Epithelial cell of esophagus (primary cell): Measurements from ENCODE around the gene GULP1.

Experiments
- DNase-seq: peaks from one replicate; pipeline ENCODE4 v3.0.0; 2010; ENCODE audit warnings: low read depth
- H3K4me3 ChIP-seq: 2 replicates; pipeline ENCODE4 v1.5.1; 2011; ENCODE audit warnings: mild to moderate bottlenecking, low read length, control low read depth
- CTCF ChIP-seq: IDR thresholded peaks from 2 replicates; pipeline ENCODE4 v1.5.1; 2011; ENCODE audit warnings: low read depth, mild to moderate bottlenecking, low read length, control low read depth, inconsistent platforms; ENCODE audit not compliant: insufficient read depth; ENCODE audit errors: missing control alignments

Gene GULP1

DNA sequence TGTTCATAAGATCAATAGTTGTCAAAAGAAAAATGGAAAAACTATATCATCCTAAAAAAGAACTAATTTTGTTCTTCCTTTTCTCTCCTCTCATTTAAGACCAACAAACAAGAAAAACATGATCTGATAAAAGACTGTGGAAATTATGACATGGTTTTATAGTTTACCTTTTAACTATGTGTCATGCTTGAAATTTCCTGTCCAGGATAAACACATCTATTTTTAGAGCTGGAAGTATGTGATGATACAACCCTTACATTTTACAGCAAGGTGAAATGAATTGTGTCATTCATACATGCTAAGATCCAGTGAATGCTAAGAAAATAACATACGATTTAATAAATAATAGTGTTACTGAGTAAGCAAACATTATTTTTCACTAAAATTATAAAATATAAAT is 89.9 kb downstream of the GULP1 start:
- TF ChIP-seq CTCF, result no peak
- H3K4me3 ChIP-seq, result no peak overlapping the region
- DNase-seq, result peak; percentile 78

GRCh38 chr2:188382107-188382506 is 90.4 kb downstream of the GULP1 start:
- no peak for TF ChIP-seq CTCF
- DNase-seq, result no peak
- no peak overlapping the region for H3K4me3 ChIP-seq

DNA sequence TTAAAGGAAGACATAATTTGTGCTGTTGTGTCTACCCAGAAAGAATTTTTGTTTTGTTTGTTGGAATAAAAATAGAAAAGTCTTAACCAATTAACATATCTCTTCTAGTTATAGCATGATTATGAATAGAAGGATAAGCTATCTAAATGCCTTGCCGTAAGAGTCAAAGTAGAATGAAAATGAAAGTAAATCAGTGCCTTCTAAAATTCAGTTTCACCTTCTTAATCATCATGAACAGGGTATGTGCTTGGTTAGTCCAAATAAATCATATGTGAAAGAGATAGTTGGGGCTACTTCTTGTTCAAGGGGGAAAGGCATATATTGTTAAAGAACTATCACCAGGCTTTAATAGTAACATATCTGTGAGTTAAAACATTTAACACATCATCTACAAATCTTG is 91.5 kb downstream of the GULP1 start:
- no peak overlapping the region for H3K4me3 ChIP-seq
- TF ChIP-seq CTCF, result no peak

DNA sequence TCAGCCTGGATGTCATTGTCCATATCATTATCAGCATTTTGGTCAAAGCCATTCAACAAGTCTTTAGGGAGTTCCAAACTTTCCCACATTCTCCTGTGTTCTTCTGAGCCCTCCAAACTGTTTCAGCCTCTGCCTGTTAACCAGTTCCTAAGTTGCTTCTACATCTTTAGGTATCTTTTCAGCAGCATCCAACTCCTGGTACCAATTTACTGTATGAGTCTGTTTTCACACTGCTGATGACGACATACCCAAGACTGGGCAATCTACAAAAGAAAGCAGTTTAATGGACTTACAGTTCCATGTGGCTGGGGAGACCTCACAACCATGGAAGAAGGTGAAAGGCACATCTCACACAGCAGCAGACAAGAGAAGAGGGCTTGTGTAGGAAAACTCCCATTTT is 94.2 kb downstream of the GULP1 start:
- no peak for TF ChIP-seq CTCF
- H3K4me3 ChIP-seq, result no peak overlapping the region

More for the DNA sequence above, 91.5 kb downstream of the GULP1 start:
- DNase-seq, result no peak

GRCh38 chr2:188388831-188389230 is 97.2 kb downstream of the GULP1 start:
- DNase-seq, result no peak
- TF ChIP-seq CTCF, result no peak
- no peak overlapping the region for H3K4me3 ChIP-seq

More for the DNA sequence above, 94.2 kb downstream of the GULP1 start:
- DNase-seq, result no peak

GRCh38 chr2:188391354-188391753 is 99.7 kb downstream of the GULP1 start:
- no peak for DNase-seq
- no peak overlapping the region for H3K4me3 ChIP-seq
- no peak for TF ChIP-seq CTCF

- no peak for DNase-seq
- TF ChIP-seq CTCF, result no peak
- H3K4me3 ChIP-seq, result no peak overlapping the region
These were observed 103.3 kb downstream of the GULP1 start for GRCh38 chr2:188394931-188395472.
